CD14-positive monocyte (primary cell): ENCODE data around the gene CADM1. TPM values are rescaled to one million over a fixed set of nuclear protein-coding genes. Genes with fewer than 3 reads are reported as not detected.

Experiments
- DNase-seq, 3 donors: peaks; one replicate each; pipeline ENCODE4 v3.0.0-alpha.2; 2011 to 2022
- H2AFZ ChIP-seq: 2 replicates; pipeline ENCODE4 v1.6.0; 2012; ENCODE audit warnings: mild to moderate bottlenecking, low read depth, low read length, inconsistent platforms; ENCODE audit not compliant: insufficient read depth, poor library complexity, severe bottlenecking
- H3K27ac ChIP-seq, 2 donors: 1 replicate in 1 of 2; 2 replicates in 1 of 2; pipeline ENCODE4 v1.5.1; 2012 to 2013; ENCODE audit warnings: low read length in 2 of 2, control low read depth in 1 of 2, inconsistent platforms in 1 of 2, low read depth in 1 of 2, mild to moderate bottlenecking in 1 of 2
- H3K27me3 ChIP-seq, 2 donors: one replicate each; pipeline versions ENCODE4 v1.6.0 to v1.6.1; 2011 to 2013; ENCODE audit warnings: low read length in 2 of 2; ENCODE audit not compliant: control insufficient read depth in 2 of 2, insufficient read depth in 2 of 2
- H3K36me3 ChIP-seq, 2 donors: replicated peaks in 1 of 2; 1 replicate in 1 of 2; 2 replicates in 1 of 2; pipeline versions ENCODE4 v1.5.1 to v1.6.1; 2012 to 2013; ENCODE audit warnings: low read length in 2 of 2, control low read depth in 1 of 2, inconsistent platforms in 1 of 2, mild to moderate bottlenecking in 1 of 2; ENCODE audit not compliant: insufficient read depth in 2 of 2, control insufficient read depth in 1 of 2
- H3K4me1 ChIP-seq, 2 donors: 1 replicate in 1 of 2; 2 replicates in 1 of 2; pipeline versions ENCODE4 v1.5.1 to v1.6.1; 2012 to 2013; ENCODE audit warnings: low read length in 2 of 2, control low read depth in 1 of 2, inconsistent platforms in 1 of 2, mild to moderate bottlenecking in 1 of 2, moderate library complexity in 1 of 2; ENCODE audit not compliant: insufficient read depth in 2 of 2, control insufficient read depth in 1 of 2
- H3K4me2 ChIP-seq: replicated peaks from 2 replicates; pipeline ENCODE3; 2012; ENCODE audit warnings: low read length, moderate library complexity, mild to moderate bottlenecking; ENCODE audit not compliant: poor library complexity, severe bottlenecking; ENCODE audit errors: extremely low read depth
- H3K4me3 ChIP-seq, 3 experiments: fragments of 200-600 bp in 1 of 3; sonication (generic) in 1 of 3; replicated peaks in 1 of 3; 1 replicate in 2 of 3; 2 replicates in 1 of 3; pipeline ENCODE4 v1.5.1; 2011 to 2013; ENCODE audit warnings: low read length in 3 of 3, mild to moderate bottlenecking in 3 of 3, control low read depth in 2 of 3, low read depth in 2 of 3, inconsistent platforms in 1 of 3, moderate library complexity in 1 of 3
- H3K79me2 ChIP-seq: 2 replicates; pipeline ENCODE4 v1.6.0; 2012; ENCODE audit warnings: mild to moderate bottlenecking, control low read depth, inconsistent platforms, low read length, moderate library complexity; ENCODE audit not compliant: insufficient read depth
- H3K9ac ChIP-seq: 2 replicates; pipeline ENCODE4 v1.6.0; 2017; ENCODE audit warnings: low read length, mild to moderate bottlenecking; ENCODE audit not compliant: insufficient read depth, poor library complexity, severe bottlenecking
- H3K9me3 ChIP-seq, 2 donors: replicated peaks in 1 of 2; 1 replicate in 1 of 2; 2 replicates in 1 of 2; pipeline versions ENCODE4 v1.5.1 to v1.6.1; 2012 to 2013; ENCODE audit warnings: low read length in 2 of 2, control low read depth in 1 of 2; ENCODE audit not compliant: control insufficient read depth in 1 of 2, insufficient read depth in 1 of 2
- H4K20me1 ChIP-seq: 2 replicates; pipeline ENCODE4 v1.6.0; 2012; ENCODE audit warnings: mild to moderate bottlenecking, low read length, control low read depth, moderate library complexity; ENCODE audit not compliant: insufficient read depth
- H3K27ac Mint-ChIP-seq, 7 donors: one replicate each; pipeline ENCODE4 v1.8.0; 2020; ENCODE audit warnings: mild to moderate bottlenecking in 7 of 7, mixed read lengths in 7 of 7, moderate library complexity in 6 of 7, inconsistent platforms in 2 of 7
- H3K27me3 Mint-ChIP-seq, 3 donors: one replicate each; pipeline ENCODE4 v1.8.0; 2021 to 2022; ENCODE audit warnings: low read depth in 3 of 3, mild to moderate bottlenecking in 3 of 3, mixed read lengths in 3 of 3, moderate library complexity in 3 of 3, inconsistent platforms in 1 of 3
- H3K36me3 Mint-ChIP-seq, 2 donors: one replicate each; pipeline ENCODE4 v1.8.0; 2020; ENCODE audit warnings: mixed read lengths in 2 of 2, inconsistent platforms in 1 of 2, mild to moderate bottlenecking in 1 of 2
- H3K4me1 Mint-ChIP-seq: one replicate; pipeline ENCODE4 v1.8.0; 2020; ENCODE audit warnings: mild to moderate bottlenecking, mixed read lengths
- H3K4me3 Mint-ChIP-seq, 2 donors: one replicate each; pipeline ENCODE4 v1.8.0; 2020; ENCODE audit warnings: mild to moderate bottlenecking in 2 of 2, mixed read lengths in 2 of 2, moderate library complexity in 1 of 2
- H3K9me3 Mint-ChIP-seq, 7 donors: one replicate each; pipeline ENCODE4 v1.8.0; 2020 to 2022; ENCODE audit warnings: mixed read lengths in 7 of 7, mild to moderate bottlenecking in 6 of 7, moderate library complexity in 6 of 7, inconsistent platforms in 2 of 7
- CTCF ChIP-seq: fragments of 200-600 bp; IDR thresholded peaks from one replicate; pipeline ENCODE4 v1.8.0; 2022; ENCODE audit warnings: antibody characterized with exemption, mild to moderate bottlenecking
- WGBS: methylation state at CpG from one replicate; pipeline ENCODE4 v1.1.5; 2013; ENCODE audit warnings: missing lambda C conversion rate; ENCODE audit not compliant: insufficient coverage; 5-methylcytosine and 5-hydroxymethylcytosine counted together
- intact Hi-C, 2 donors: fragments of 100-400 bp; cut with micrococcal nuclease; formaldehyde crosslinking; loops; one replicate each; pipeline versions ENCODE4 v1.15.0 to v1.15.1; 2023
- polyA plus RNA-seq, 3 donors: library from polyadenylated mRNA; depleted of rRNA in 1 of 3; unstranded in 2 of 3; stranded (reverse) in 1 of 3; fragments of 300-500 nt in 2 of 3; fragments of >200 nt in 1 of 3; fragmentation: Illumina TruSeq in 2 of 3; gene quantifications; 1 replicate in 2 of 3; 2 replicates in 1 of 3; pipeline ENCODE4 v1.2.3, GENCODE V29; 2012 to 2021

The CADM1 gene
- polyA plus RNA-seq, 3 donors: not detected

GRCh38 chr11:115398333-115399080, 105.7 kb downstream of the CADM1 start:
- DNase-seq: no peak
- Histone ChIP-seq H2AFZ (no peak overlapping the region), H3K9ac (no peak overlapping the region), H3K4me2 (no peak overlapping the region), H4K20me1 (no peaks in the 10 kb centered on the region), H3K9me3 (no peaks in the 10 kb centered on the region), H3K79me2 (no peaks in the 10 kb centered on the region), H3K4me1 (no peaks in the 10 kb centered on the region), H3K4me3 (no peak overlapping the region), H3K27ac (no peak overlapping the region), H3K36me3 (no peaks in the 10 kb centered on the region), H3K27me3 (no peaks in the 10 kb centered on the region)
- no peak overlapping the region for H3K27ac Mint-ChIP-seq
- no peak overlapping the region for H3K4me3 Mint-ChIP-seq
- 67% methylated on average over 1 of the region's 2 CpGs for WGBS
- intact Hi-C loops: no loop called here
- H3K27me3 Mint-ChIP-seq: peaks cover 0 to 3% (median 0%) of the 10 kb centered on the region in 3 donors
- H3K36me3 Mint-ChIP-seq: no peaks in the 10 kb centered on the region
- no peaks in the 10 kb centered on the region for H3K4me1 Mint-ChIP-seq
- H3K9me3 Mint-ChIP-seq: no peaks in the 10 kb centered on the region
- TF ChIP-seq CTCF: no peak

GRCh38 chr11:115396533-115396932, 107.7 kb downstream of the CADM1 start:
- DNase-seq: no peak
- Mint-ChIP-seq H3K4me1 (no peaks in the 10 kb centered on the region), H3K4me3 (no peak overlapping the region), H3K27ac (no peak overlapping the region), H3K27me3 (peaks cover 0 to 3% (median 0%) of the 10 kb centered on the region in 3 donors), H3K9me3 (no peaks in the 10 kb centered on the region), H3K36me3 (no peaks in the 10 kb centered on the region)
- H3K36me3 ChIP-seq: no peaks in the 10 kb centered on the region
- H3K4me3 ChIP-seq: no peak overlapping the region
- no peaks in the 10 kb centered on the region for H3K79me2 ChIP-seq
- intact Hi-C loops: no loop called here
- H3K27me3 ChIP-seq: no peaks in the 10 kb centered on the region
- no peak overlapping the region for H3K4me2 ChIP-seq
- no peak for TF ChIP-seq CTCF
- H3K27ac ChIP-seq: no peak overlapping the region
- WGBS: no CpG with 5 or more reads among the region's 1 CpG
- H4K20me1 ChIP-seq: no peaks in the 10 kb centered on the region
- no peak overlapping the region for H3K9ac ChIP-seq
- no peaks in the 10 kb centered on the region for H3K4me1 ChIP-seq
- H2AFZ ChIP-seq: no peak overlapping the region
- no peaks in the 10 kb centered on the region for H3K9me3 ChIP-seq
